Thoracic aorta endothelial cell (primary cell): Measurements from ENCODE around the gene DCUN1D2. TPM values are rescaled to one million over a fixed set of nuclear protein-coding genes. Genes with fewer than 3 reads are reported as not detected.

Experiments
- small RNA-seq: library from RNA; depleted of rRNA; stranded (forward); fragments of <200 nt; gene quantifications from one replicate; pipeline ENCODE3, GENCODE V24; 2012
- total RNA-seq: library from RNA; depleted of rRNA; stranded (reverse); fragments of >200 nt; gene quantifications from 2 replicates; pipeline ENCODE4 v1.2.3, GENCODE V29; 2012

Gene DCUN1D2
- 10.6 and 13.7 TPM in 2 replicates for total RNA-seq

GRCh38 chr13:113490496-113491417, at the start of gene DCUN1D2:
Gene DCUN1D2, minus strand, starts transcription at chr13:113490711. Its CDS starts 42 bp downstream, at chr13:113490669.

GRCh38 chr13:113452942-113453901, 37.3 kb downstream of the DCUN1D2 start, which contains the start of gene ADPRHL1:
Gene ADPRHL1, minus strand, starts transcription at chr13:113453488. Its CDS starts 51 bp downstream, at chr13:113453437.

Small RNA genes within 50 kb of the gene (small RNA-seq; reads per million reads assigned to genes)
- not detected for gene RNU1-16P

Other genes starting within 250 kb of the DCUN1D2 start
- 121 and 130 TPM in 2 replicates for gene LAMP1, start 193.5 kb downstream of the DCUN1D2 start, total RNA-seq
- gene GRTP1, start 126.6 kb downstream of the DCUN1D2 start, total RNA-seq = 0.13 TPM in 1 of 2 replicates, not detected in the other
- gene ADPRHL1, start 37.2 kb downstream of the DCUN1D2 start, total RNA-seq = 0.40 and 0.43 TPM in 2 replicates
- 146 and 179 TPM in 2 replicates for gene TFDP1, start 94.0 kb upstream of the DCUN1D2 start, total RNA-seq
- not detected in 2 replicates for gene ATP4B, start 167.5 kb upstream of the DCUN1D2 start, total RNA-seq
- gene GRK1, start 176.5 kb upstream of the DCUN1D2 start, total RNA-seq = under 0.01 TPM in 1 of 2 replicates, not detected in the other